Measurements from ENCODE around the gene CLDN24.

Gene CLDN24

GRCh38 chr4:183322326-183322725, at the start of gene CLDN24:
Gene CLDN24 (minus strand): TSS chr4:183322426. CDS start chr4:183322426, 0 bp downstream.
- no peak for TF ChIP-seq CTCF (IDR thresholded peaks at IDR 0.05; ENCODE audit: low read depth, low read length)
- no peak for DNase-seq (ENCODE audit: low read depth, low spot score)
- in situ Hi-C loops (cut with HindIII; ENCODE audit: low sequenced_read_pairs) = no loop called here
- H3K4me3 ChIP-seq (ENCODE audit: low read depth, low read length) = no peak within 1 kb of the TSS

GRCh38 chr4:183370786-183371185, 48.6 kb upstream of the CLDN24 start:
- DNase-seq (ENCODE audit: low read depth, low spot score) = no peak
- in situ Hi-C loops (cut with HindIII; ENCODE audit: low sequenced_read_pairs) = no loop called here
- no peak for TF ChIP-seq CTCF (IDR thresholded peaks at IDR 0.05; ENCODE audit: low read depth, low read length)
- no peak overlapping the region for H3K4me3 ChIP-seq (ENCODE audit: low read depth, low read length)

- H3K4me3 ChIP-seq (ENCODE audit: low read depth, low read length) = no peak overlapping the region
- in situ Hi-C loops (cut with HindIII; ENCODE audit: low sequenced_read_pairs) = no loop called here
- no peak for TF ChIP-seq CTCF (IDR thresholded peaks at IDR 0.05; ENCODE audit: low read depth, low read length)
- no peak for DNase-seq (ENCODE audit: low read depth, low spot score)
These were observed 46.8 kb upstream of the CLDN24 start for GRCh38 chr4:183369073-183369472.

GRCh38 chr4:183366206-183366835, 44.1 kb upstream of the CLDN24 start:
- no peak overlapping the region for H3K4me3 ChIP-seq (ENCODE audit: low read depth, low read length)
- in situ Hi-C loops (cut with HindIII; ENCODE audit: low sequenced_read_pairs) = no loop called here
- no peak for TF ChIP-seq CTCF (IDR thresholded peaks at IDR 0.05; ENCODE audit: low read depth, low read length)
- DNase-seq (ENCODE audit: low read depth, low spot score) = no peak

GRCh38 chr4:183364025-183364424, 41.8 kb upstream of the CLDN24 start:
- in situ Hi-C loops (cut with HindIII; ENCODE audit: low sequenced_read_pairs) = no loop called here
- H3K4me3 ChIP-seq (ENCODE audit: low read depth, low read length) = no peak overlapping the region
- no peak for TF ChIP-seq CTCF (IDR thresholded peaks at IDR 0.05; ENCODE audit: low read depth, low read length)
- no peak for DNase-seq (ENCODE audit: low read depth, low spot score)

- in situ Hi-C loops (cut with HindIII; ENCODE audit: low sequenced_read_pairs) = no loop called here
- H3K4me3 ChIP-seq (ENCODE audit: low read depth, low read length) = no peak overlapping the region
- DNase-seq (ENCODE audit: low read depth, low spot score) = peak; percentile 16
- TF ChIP-seq CTCF (IDR thresholded peaks at IDR 0.05; ENCODE audit: low read depth, low read length) = peak; percentile 25
These were observed 40.8 kb upstream of the CLDN24 start for GRCh38 chr4:183362916-183363542.

All from astrocyte of the spinal cord (primary cell).